IMR-90 (cell line): ENCODE results near the gene DCAF6. TPM values are rescaled to one million over a fixed set of nuclear protein-coding genes. Genes with fewer than 3 reads are reported as not detected.

ENCODE experiments used
- ATAC-seq: fragments of 200-7000 bp; cut with Tn5 transposase; 2 replicates; pipeline ENCODE4 v1.9.1; 2020; ENCODE audit warnings: low read depth, mild to moderate bottlenecking, moderate library complexity
- BruUV-seq: library from RNA; stranded (reverse); fragments of 400-500 nt; replicated peaks from 2 replicates; lab custom pipeline; 2021; lab: Mats Ljungman, UMichigan
- CTCF ChIA-PET: fragments of 300-600 bp; formaldehyde crosslinking; extraction: SDS; loops from one replicate; lab custom pipeline; 2021; ENCODE audit warnings: antibody characterized with exemption; lab: Yijun Ruan, JAX
- POLR2A ChIA-PET: fragments of 300-600 bp; sonication (Branson Sonifier 250); formaldehyde crosslinking; loops from one replicate; lab custom pipeline; 2022; ENCODE audit warnings: antibody characterized with exemption; ENCODE audit not compliant: unreplicated experiment; lab: Charles Lee
- DNase-seq: peaks from one replicate; pipeline ENCODE4 v3.0.0; 2013
- H2AFZ ChIP-seq: replicated peaks from 2 replicates; pipeline ENCODE3; 2013; ENCODE audit warnings: low read length, mild to moderate bottlenecking; ENCODE audit not compliant: poor library complexity
- H2AK5ac ChIP-seq: 2 replicates; pipeline ENCODE4 v1.6.1; 2013; ENCODE audit warnings: low read depth, low read length, inconsistent platforms
- H2AK9ac ChIP-seq: replicated peaks from 2 replicates; pipeline ENCODE3; 2013; ENCODE audit warnings: mild to moderate bottlenecking, low read depth, low read length, moderate library complexity; ENCODE audit not compliant: poor library complexity
- H2BK120ac ChIP-seq: 2 replicates; pipeline ENCODE4 v1.6.1; 2013; ENCODE audit warnings: low read depth, low read length, inconsistent platforms
- H2BK15ac ChIP-seq: 3 replicates; pipeline ENCODE4 v1.6.1; 2013; ENCODE audit warnings: low read depth, low read length, inconsistent platforms
- H2BK20ac ChIP-seq: 2 replicates; pipeline ENCODE4 v1.6.1; 2013; ENCODE audit warnings: low read depth, mild to moderate bottlenecking, inconsistent platforms, low read length, moderate library complexity
- H2BK5ac ChIP-seq: 2 replicates; pipeline ENCODE4 v1.6.1; 2013; ENCODE audit warnings: mild to moderate bottlenecking, low read depth, low read length, inconsistent platforms; ENCODE audit not compliant: poor library complexity, severe bottlenecking
- H3K14ac ChIP-seq: replicated peaks from 2 replicates; pipeline ENCODE4 v1.6.1; 2013; ENCODE audit warnings: low read depth, low read length, inconsistent platforms
- H3K18ac ChIP-seq: 2 replicates; pipeline ENCODE4 v1.6.1; 2013; ENCODE audit warnings: low read depth, low read length, control low read depth
- H3K23ac ChIP-seq: 2 replicates; pipeline ENCODE4 v1.6.1; 2013; ENCODE audit warnings: low read depth, low read length, inconsistent platforms
- H3K27ac ChIP-seq: 2 replicates; pipeline ENCODE4 v1.5.1; 2013; ENCODE audit warnings: mild to moderate bottlenecking, control low read depth, low read length; ENCODE audit not compliant: insufficient read depth
- H3K27me3 ChIP-seq: 2 replicates; pipeline ENCODE4 v1.6.1; 2013; ENCODE audit warnings: low read length; ENCODE audit not compliant: control insufficient read depth, insufficient read depth
- H3K36me3 ChIP-seq: 2 replicates; pipeline ENCODE4 v1.6.1; 2013; ENCODE audit warnings: low read length, mixed read lengths; ENCODE audit not compliant: control insufficient read depth, insufficient read depth
- H3K4ac ChIP-seq: 2 replicates; pipeline ENCODE4 v1.6.1; 2013; ENCODE audit warnings: low read depth, low read length, inconsistent platforms
- H3K4me1 ChIP-seq: 2 replicates; pipeline ENCODE4 v1.6.1; 2013; ENCODE audit warnings: low read length, mixed read lengths; ENCODE audit not compliant: control insufficient read depth, insufficient read depth
- H3K4me2 ChIP-seq: 2 replicates; pipeline ENCODE4 v1.6.1; 2013; ENCODE audit warnings: low read depth, mild to moderate bottlenecking, control low read depth, low read length, moderate library complexity
- H3K4me3 ChIP-seq: 2 replicates; pipeline ENCODE4 v1.5.1; 2013; ENCODE audit warnings: low read depth, mild to moderate bottlenecking, control low read depth, low read length, moderate library complexity; ENCODE audit not compliant: insufficient read depth
- H3K56ac ChIP-seq: 2 replicates; pipeline ENCODE4 v1.6.1; 2013; ENCODE audit warnings: low read length, inconsistent platforms; ENCODE audit not compliant: insufficient read depth; ENCODE audit errors: extremely low read depth
- H3K79me1 ChIP-seq, 2 experiments: 2 replicates each; pipeline ENCODE4 v1.6.1; 2013; ENCODE audit warnings: low read length in 2 of 2, inconsistent platforms in 1 of 2, low read depth in 1 of 2
- H3K9ac ChIP-seq: 2 replicates; pipeline ENCODE4 v1.6.1; 2013; ENCODE audit warnings: low read depth, low read length, control low read depth
- H3K9me1 ChIP-seq: 2 replicates; pipeline ENCODE4 v1.6.1; 2013; ENCODE audit warnings: low read length, inconsistent platforms; ENCODE audit not compliant: insufficient read depth
- H3K9me3 ChIP-seq: 2 replicates; pipeline ENCODE4 v1.6.1; 2013; ENCODE audit warnings: low read length; ENCODE audit not compliant: control insufficient read depth, insufficient read depth
- H4K20me1 ChIP-seq: 2 replicates; pipeline ENCODE4 v1.6.1; 2013; ENCODE audit warnings: low read length, inconsistent platforms; ENCODE audit not compliant: insufficient read depth
- H4K5ac ChIP-seq: 2 replicates; pipeline ENCODE4 v1.6.1; 2013; ENCODE audit warnings: mild to moderate bottlenecking, low read depth, low read length, control low read depth
- H4K8ac ChIP-seq, 2 experiments: 2 replicates each; pipeline ENCODE4 v1.6.1; 2013; ENCODE audit warnings: low read depth in 2 of 2, low read length in 2 of 2, control low read depth in 1 of 2, inconsistent platforms in 1 of 2
- H4K91ac ChIP-seq: 2 replicates; pipeline ENCODE4 v1.6.1; 2013; ENCODE audit warnings: low read depth, low read length, inconsistent platforms; ENCODE audit not compliant: insufficient read depth
- BHLHE40 ChIP-seq: fragments of 150-350 bp; IDR thresholded peaks from 2 replicates; pipeline ENCODE4 v1.6.1; 2016; ENCODE audit warnings: mild to moderate bottlenecking, low read depth, low read length
- CEBPB ChIP-seq: IDR thresholded peaks from 2 replicates; pipeline ENCODE4 v1.6.1; 2012; ENCODE audit warnings: low read depth, low read length, improper control_type of control experiment
- CHD1 ChIP-seq: IDR thresholded peaks from 2 replicates; pipeline ENCODE4 v1.6.1; 2012; ENCODE audit warnings: low read depth, low read length, improper control_type of control experiment
- MAZ ChIP-seq: IDR thresholded peaks from 2 replicates; pipeline ENCODE4 v1.6.1; 2012; ENCODE audit warnings: low read depth, mild to moderate bottlenecking, low read length, improper control_type of control experiment, moderate library complexity, borderline replicate concordance
- MXI1 ChIP-seq: IDR thresholded peaks from 2 replicates; pipeline ENCODE4 v1.6.1; 2012; ENCODE audit warnings: low read depth, mild to moderate bottlenecking, low read length, moderate library complexity, borderline replicate concordance
- NFE2L2 ChIP-seq: fragments of 150-350 bp; IDR thresholded peaks from 2 replicates; pipeline ENCODE4 v1.6.1; 2016; ENCODE audit warnings: low read depth, mild to moderate bottlenecking, low read length
- RAD21 ChIP-seq: IDR thresholded peaks from 2 replicates; pipeline ENCODE4 v1.6.1; 2012; ENCODE audit warnings: low read length, improper control_type of control experiment
- RCOR1 ChIP-seq: IDR thresholded peaks from 2 replicates; pipeline ENCODE4 v1.6.1; 2012; ENCODE audit warnings: mild to moderate bottlenecking, low read length, improper control_type of control experiment; ENCODE audit not compliant: insufficient replicate concordance
- RFX5 ChIP-seq: IDR thresholded peaks from 2 replicates; pipeline ENCODE4 v1.8.0; 2012; ENCODE audit warnings: low read depth, mild to moderate bottlenecking, low read length, moderate library complexity
- SMC3 ChIP-seq: fragments of 150-350 bp; IDR thresholded peaks from 2 replicates; pipeline ENCODE4 v1.6.1; 2016; ENCODE audit warnings: low read depth, mild to moderate bottlenecking, antibody characterized with exemption, low read length, moderate library complexity
- WGBS, 2 experiments: methylation state at CpG; one replicate each; pipeline versions ENCODE4 v1.1.5 to v1.1.7; 2013; ENCODE audit warnings: missing lambda C conversion rate in 2 of 2; ENCODE audit not compliant: insufficient read length in 1 of 2; ENCODE audit errors: extremely low coverage in 2 of 2; 5-methylcytosine and 5-hydroxymethylcytosine counted together
- dilution Hi-C: fragments of 300-500 bp; cut with HindIII; formaldehyde crosslinking; loops from one replicate; pipeline ENCODE4 v1.14.3; 2018; ENCODE audit warnings: low sequenced_read_pairs; ENCODE audit not compliant: unreplicated experiment
- in situ Hi-C: fragments of 300-500 bp; cut with MboI; formaldehyde crosslinking; loops from 3 replicates; pipeline ENCODE4 v1.14.3; 2019; ENCODE audit warnings: low sequenced_read_pairs, inconsistent platforms, mixed read lengths
- intact Hi-C: fragments of 100-400 bp; cut with micrococcal nuclease; formaldehyde crosslinking; loops from 2 replicates; pipeline ENCODE4 v1.10.0; 2022
- polyA plus RNA-seq, 3 experiments: library from polyadenylated mRNA; depleted of rRNA; stranded (reverse); fragments of >200 nt; gene quantifications; 2 replicates each; pipeline ENCODE4 v1.2.3, GENCODE V29; 2012; ENCODE audit warnings: low replicate concordance in 1 of 3
- total RNA-seq: library from RNA; depleted of rRNA; stranded (reverse); fragments of >200 nt; gene quantifications from 2 replicates; pipeline ENCODE4 v1.2.3, GENCODE V29; 2012
- TF ChIP-seq, protein P1 (sequence below): fragments of 150-350 bp; IDR thresholded peaks from 2 replicates; pipeline ENCODE4 v1.6.1; 2016; ENCODE audit warnings: low read depth, mild to moderate bottlenecking, low read length, moderate library complexity, borderline replicate concordance

Gene DCAF6
- total and polyA plus RNA-seq, 2 of the 4 experiments (the other 2 are of a cell fraction): 60.4 to 88.7 TPM

DNA sequence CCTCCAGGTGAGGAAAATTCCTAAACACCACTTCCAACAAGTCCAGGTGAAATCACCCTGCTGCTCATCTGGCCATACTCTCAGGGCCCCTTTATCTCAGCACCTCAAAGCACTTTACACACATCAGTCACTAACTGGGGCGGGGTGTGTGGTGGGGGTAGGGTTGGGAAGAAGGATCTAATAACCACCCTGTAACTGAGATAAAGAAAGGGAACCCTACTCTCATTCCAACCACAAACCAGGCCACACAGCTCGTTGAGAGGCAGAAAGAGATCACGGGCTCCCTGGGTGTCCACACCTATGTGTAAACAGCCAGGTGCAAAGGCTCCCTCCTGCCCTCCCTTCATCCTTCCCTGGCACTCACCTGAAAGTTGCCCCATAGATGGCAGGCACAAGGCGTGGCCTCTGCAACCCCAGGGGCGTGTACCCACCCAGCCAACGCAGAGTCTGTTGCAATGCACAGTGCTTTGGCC is 179.9 kb downstream of the DCAF6 start:
- Histone ChIP-seq H3K9me1 (peaks cover 5% of the 10 kb centered on the region), H3K18ac (no peak overlapping the region), H3K4me1 (peaks cover 5% of the 10 kb centered on the region), H2BK15ac (no peak overlapping the region), H2AK5ac (no peak overlapping the region), H4K8ac (no peak overlapping the region), H2BK20ac (no peak overlapping the region), H2BK120ac (no peak overlapping the region), H2BK5ac (no peak overlapping the region), H3K36me3 (peaks cover 7% of the 10 kb centered on the region; the same call in 1 of the 2 replicates), H4K20me1 (no peaks in the 10 kb centered on the region; the same call in 1 of the 2 replicates), H3K79me1 (peaks cover 15 to 28% of the 10 kb centered on the region in 2 experiments; a peak in 3 of 4 replicates), H3K4ac (no peak overlapping the region), H4K5ac (no peak overlapping the region), H3K56ac (no peak overlapping the region), H3K9me3 (no peaks in the 10 kb centered on the region), H4K91ac (no peak overlapping the region), H2AK9ac (no peak overlapping the region), H3K14ac (no peak overlapping the region), H3K4me3 (no peak overlapping the region), H2AFZ (no peak overlapping the region), H3K23ac (no peak overlapping the region), H3K4me2 (no peak overlapping the region), H3K9ac (no peak overlapping the region), H3K27ac (no peak overlapping the region), H3K27me3 (no peaks in the 10 kb centered on the region)
- in situ Hi-C loops: no loop called here
- no TSS peak for BruUV-seq
- ATAC-seq: no peak
- DNase-seq: no peak
- ChIA-PET POLR2A (no interaction called here), CTCF (no interaction called here)
- WGBS, 2 experiments: 83% methylated on average over 4 of the region's 6 CpGs; no CpG with 5 or more reads in 1 of the 2 experiments
- intact Hi-C loops: no loop called here
- dilution Hi-C loops: no loop called here
- TF ChIP-seq BHLHE40 (no peak), RFX5 (no peak), CHD1 (no peak), NFE2L2 (no peak), CEBPB (no peak), MXI1 (no peak), RAD21 (no peak), MAZ (no peak), RCOR1 (no peak), SMC3 (no peak)
- TF ChIP-seq, protein P1, sequence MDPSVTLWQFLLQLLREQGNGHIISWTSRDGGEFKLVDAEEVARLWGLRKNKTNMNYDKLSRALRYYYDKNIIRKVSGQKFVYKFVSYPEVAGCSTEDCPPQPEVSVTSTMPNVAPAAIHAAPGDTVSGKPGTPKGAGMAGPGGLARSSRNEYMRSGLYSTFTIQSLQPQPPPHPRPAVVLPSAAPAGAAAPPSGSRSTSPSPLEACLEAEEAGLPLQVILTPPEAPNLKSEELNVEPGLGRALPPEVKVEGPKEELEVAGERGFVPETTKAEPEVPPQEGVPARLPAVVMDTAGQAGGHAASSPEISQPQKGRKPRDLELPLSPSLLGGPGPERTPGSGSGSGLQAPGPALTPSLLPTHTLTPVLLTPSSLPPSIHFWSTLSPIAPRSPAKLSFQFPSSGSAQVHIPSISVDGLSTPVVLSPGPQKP: no peak
